Lower leg skin (tissue), 4 donors: Measurements from ENCODE around the gene ELOB. TPM values are rescaled to one million over a fixed set of nuclear protein-coding genes. Genes with fewer than 3 reads are reported as not detected.

Source experiments
- DNase-seq, 2 donors: peaks; one replicate each; pipeline ENCODE4 v3.0.0-alpha.2; 2019; ENCODE audit warnings: low spot score in 2 of 2
- H3K4me3 ChIP-seq: fragments of 200-600 bp; sonication (generic); 2 replicates; pipeline ENCODE4 v1.5.1; 2017; ENCODE audit warnings: mild to moderate bottlenecking, low read depth; ENCODE audit not compliant: poor library complexity, severe bottlenecking
- POLR2A ChIP-seq, 2 donors: fragments of 450-650 bp; IDR thresholded peaks; one replicate each; pipeline ENCODE4 v1.6.1; 2016 to 2017; ENCODE audit warnings: antibody characterized with exemption in 2 of 2, mild to moderate bottlenecking in 1 of 2, moderate library complexity in 1 of 2
- whole genome bisulfite sequencing, 2 donors: methylation state at CpG; one replicate each; pipeline ENCODE4 v1.1.5; 2018; 5-methylcytosine and 5-hydroxymethylcytosine counted together
- intact Hi-C: fragments of 100-400 bp; cut with DNase I; formaldehyde crosslinking; loops from one replicate; pipeline ENCODE4 v1.15.0; 2023; ENCODE audit warnings: low total_unique reads
- total RNA-seq, 4 donors: library from RNA; depleted of rRNA; stranded (reverse); fragments of >200 nt; gene quantifications; one replicate each; pipeline ENCODE4 v1.1.0, GENCODE V29; 2016
- TF ChIP-seq, protein P1 (sequence below), 3 donors: fragments of 450-650 bp; IDR thresholded peaks; one replicate each; pipeline ENCODE4 v1.5.1; 2016; ENCODE audit warnings: antibody characterized with exemption in 3 of 3, mild to moderate bottlenecking in 3 of 3, moderate library complexity in 2 of 3

Gene ELOB
- total RNA-seq, 4 donors from 2014 or later, result 244 to 2,128 (median 328) TPM

DNA sequence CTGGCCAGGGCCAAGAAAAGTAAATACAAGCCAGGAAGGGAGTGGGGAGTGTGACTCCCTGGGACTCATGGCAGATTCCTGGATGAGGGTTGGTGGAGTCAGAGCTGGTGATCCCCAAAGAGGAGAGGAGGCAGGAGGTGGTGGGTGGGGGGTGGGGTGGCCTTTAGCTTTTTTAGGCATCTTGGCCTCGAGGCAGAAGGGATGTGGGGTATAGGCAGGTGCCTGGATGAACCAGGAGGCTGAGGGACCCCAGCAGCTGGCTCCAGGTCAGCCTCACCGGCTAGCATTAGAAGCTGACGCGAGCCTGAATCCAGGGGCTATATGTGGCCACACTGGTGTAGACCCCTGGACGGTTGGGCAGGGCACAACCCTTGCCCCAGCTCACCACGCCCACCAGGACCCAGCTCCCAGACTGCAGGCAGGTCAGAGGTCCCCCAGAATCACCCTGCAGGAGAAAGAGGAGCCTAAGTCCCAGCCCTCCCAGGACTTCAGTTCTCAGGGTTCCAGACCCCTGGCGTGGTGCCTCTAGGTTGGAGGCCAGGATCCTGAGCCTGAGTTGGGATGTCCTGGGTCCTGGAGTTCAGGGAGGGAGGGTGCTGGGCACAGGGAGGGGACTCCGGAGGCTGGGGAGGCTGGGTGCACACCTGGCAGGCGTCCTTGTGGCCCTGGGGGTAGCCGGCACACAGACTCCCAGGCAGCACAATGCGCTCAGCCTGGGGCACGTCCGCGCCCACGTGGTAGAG is 7.4 kb upstream of the ELOB start:
- intact Hi-C loops, result no loop called here
- TF ChIP-seq POLR2A (IDR thresholded peaks at IDR 0.05), result no peak
- TF ChIP-seq, protein P1, sequence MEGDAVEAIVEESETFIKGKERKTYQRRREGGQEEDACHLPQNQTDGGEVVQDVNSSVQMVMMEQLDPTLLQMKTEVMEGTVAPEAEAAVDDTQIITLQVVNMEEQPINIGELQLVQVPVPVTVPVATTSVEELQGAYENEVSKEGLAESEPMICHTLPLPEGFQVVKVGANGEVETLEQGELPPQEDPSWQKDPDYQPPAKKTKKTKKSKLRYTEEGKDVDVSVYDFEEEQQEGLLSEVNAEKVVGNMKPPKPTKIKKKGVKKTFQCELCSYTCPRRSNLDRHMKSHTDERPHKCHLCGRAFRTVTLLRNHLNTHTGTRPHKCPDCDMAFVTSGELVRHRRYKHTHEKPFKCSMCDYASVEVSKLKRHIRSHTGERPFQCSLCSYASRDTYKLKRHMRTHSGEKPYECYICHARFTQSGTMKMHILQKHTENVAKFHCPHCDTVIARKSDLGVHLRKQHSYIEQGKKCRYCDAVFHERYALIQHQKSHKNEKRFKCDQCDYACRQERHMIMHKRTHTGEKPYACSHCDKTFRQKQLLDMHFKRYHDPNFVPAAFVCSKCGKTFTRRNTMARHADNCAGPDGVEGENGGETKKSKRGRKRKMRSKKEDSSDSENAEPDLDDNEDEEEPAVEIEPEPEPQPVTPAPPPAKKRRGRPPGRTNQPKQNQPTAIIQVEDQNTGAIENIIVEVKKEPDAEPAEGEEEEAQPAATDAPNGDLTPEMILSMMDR (IDR thresholded peaks at IDR 0.05), result no peak
- no peak for DNase-seq
- WGBS, 2 donors, result 52 to 55% methylated on average over 12 to 15 of the region's 15 CpGs
- H3K4me3 ChIP-seq, result no peak overlapping the region

DNA sequence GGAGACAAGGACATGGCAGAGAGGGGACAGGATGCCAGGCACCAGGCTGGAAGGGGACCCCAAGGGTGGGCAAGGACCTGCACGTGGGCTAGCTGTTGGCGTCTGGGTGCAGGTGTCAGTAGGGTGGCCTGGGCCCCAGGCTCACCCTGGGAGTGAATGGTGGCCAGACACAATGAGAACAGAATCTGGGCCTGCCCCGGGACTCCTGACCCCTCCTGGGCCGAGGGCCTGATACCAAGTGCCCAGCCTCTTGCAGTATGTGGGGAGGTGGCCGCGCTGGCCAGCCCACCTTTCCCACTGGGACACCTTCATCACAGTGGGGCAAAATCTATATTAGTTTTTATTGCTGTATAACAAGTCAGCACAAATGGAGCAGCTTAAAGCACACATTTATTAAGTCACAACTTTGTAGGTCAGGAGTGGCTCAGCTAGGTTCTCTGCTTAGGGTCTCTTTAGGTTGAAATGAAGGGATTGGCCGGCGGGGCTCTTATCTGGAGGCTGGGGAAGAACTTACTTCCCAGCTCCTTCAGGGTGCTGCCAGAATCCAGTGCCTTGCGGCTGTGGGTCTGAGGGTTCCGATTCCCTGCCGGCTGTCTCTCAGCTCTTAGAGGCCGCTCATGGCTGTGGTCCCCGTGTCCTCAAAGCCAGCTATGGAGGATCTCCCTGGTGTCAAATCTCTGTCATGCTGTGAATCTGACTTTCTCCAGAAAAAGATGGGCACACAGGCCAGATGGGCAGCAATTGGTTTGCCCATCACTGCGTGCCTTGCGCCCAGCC is 6.7 kb upstream of the ELOB start:
- TF ChIP-seq, protein P1 (IDR thresholded peaks at IDR 0.05), result no peak
- TF ChIP-seq POLR2A (IDR thresholded peaks at IDR 0.05), result no peak
- DNase-seq, result no peak
- intact Hi-C loops, result no loop called here
- H3K4me3 ChIP-seq, result no peak overlapping the region
- WGBS, 2 donors, result 92 to 94% methylated on average over 15 of the region's 15 CpGs

DNA sequence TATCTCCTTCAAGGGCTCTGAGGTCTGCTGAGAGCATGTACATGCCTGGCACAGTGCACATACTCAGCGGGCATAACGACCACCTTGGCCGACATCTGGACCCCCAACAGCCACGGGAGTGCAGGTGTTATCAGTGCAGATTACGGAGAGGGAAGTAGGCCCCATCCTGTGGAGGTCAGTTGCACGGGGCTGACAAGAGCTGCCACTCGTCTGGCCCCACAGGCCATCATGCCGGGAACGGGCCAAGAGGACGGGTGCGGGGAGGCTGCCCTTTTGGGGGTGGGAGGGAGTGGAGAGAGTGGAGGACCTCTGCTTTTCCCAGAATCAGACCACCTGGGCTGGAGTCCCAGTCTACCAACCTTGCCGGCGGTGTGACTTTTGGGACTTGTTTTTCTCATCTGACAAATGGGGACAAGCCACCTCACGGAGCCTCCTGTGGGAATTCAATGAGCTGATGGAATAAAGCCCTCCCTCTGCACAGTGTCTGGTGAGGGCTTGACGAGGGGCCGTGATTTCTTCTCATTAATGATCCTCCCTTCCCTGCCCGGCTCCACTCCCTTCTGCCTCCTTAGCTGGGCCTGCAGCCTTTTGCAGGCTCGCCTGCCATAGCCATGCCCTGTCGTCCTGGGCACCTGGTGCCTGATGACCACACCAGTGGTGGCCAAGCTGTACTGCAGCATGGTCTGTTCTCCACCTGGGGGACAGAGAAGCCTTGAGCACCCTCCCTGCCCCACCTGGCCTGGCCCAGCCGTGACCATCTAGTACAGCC is 5.7 kb upstream of the ELOB start:
- DNase-seq, result no peak
- 82 to 86% methylated on average over 20 of the region's 20 CpGs for WGBS, 2 donors
- no peak for TF ChIP-seq POLR2A (IDR thresholded peaks at IDR 0.05)
- TF ChIP-seq, protein P1 (IDR thresholded peaks at IDR 0.05), result no peak
- intact Hi-C loops, result no loop called here
- no peak overlapping the region for H3K4me3 ChIP-seq

DNA sequence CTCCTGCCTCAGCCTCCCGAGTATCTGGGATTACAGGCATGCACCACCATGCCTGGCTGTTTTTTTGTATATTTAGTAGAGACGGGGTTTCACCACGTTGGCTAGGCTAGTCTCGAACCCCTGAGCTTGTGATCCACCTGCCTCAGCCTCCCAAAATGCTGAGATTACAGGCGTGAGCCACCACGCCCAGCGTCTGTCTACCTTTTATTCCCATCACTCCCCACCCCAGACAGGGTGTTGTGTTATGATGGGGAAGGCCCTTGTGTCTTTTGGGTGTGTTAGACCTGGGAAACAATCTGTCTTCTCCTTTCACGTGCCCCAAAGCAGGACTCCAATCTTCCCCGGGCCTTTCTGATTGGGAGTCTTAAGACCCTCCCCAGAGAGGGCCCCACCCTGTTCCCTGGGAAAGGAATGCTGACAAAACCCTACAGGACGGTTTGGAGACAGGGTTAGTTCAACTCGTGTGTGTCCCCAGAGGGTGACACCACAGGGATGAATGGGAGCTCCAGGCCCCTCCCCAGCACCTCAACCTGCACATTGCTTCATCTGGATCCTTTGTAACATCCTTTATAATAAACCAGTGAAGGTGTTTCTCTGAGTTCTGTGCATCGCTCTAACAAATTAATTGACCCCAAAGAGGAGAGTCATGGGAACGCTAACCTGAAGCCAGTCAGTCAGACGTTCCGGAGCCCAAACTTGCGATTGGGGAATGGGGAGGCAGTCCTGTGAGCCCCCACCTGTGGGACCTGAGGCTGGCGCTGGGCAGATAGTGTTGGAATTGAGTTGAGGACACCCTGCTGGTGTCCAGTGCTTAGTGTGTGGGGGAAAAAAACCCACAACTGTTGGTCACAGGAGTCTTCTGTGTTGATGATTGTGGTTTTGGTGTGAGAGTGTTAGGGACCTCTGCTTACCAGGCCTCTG is 3.2 kb upstream of the ELOB start:
- intact Hi-C loops, result no loop called here

More for the DNA sequence above, 3.2 kb upstream of the ELOB start:
- 64 to 68% methylated on average over 17 of the region's 17 CpGs for WGBS, 2 donors
- DNase-seq, result no peak
- H3K4me3 ChIP-seq, result no peak overlapping the region
- TF ChIP-seq, protein P1 (IDR thresholded peaks at IDR 0.05), result no peak
- TF ChIP-seq POLR2A (IDR thresholded peaks at IDR 0.05), result no peak
